ENCODE measurements around the gene PLCL2.

DNA sequence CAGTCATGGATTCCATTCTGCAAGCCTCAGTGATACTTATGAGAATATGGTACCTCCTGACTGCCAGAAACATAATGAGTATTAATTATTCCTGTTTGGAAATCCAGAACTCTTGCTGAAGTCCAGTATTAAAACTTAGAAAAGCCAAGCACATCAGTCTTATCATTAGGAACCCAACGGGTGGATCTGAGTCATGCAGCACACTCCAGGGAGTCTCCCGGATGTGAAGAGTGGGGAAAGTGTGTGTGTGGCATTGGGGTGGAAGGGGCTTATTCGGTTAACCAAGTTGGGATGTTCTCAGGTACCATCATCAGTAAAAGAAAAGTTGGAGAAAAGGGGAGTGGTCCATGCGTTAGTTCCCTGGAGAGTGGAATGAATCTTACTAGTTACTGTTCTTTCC, 181.1 kb downstream of the PLCL2 start:
- TF ChIP-seq TAF1 (IDR thresholded peaks at IDR 0.05; ENCODE audit: borderline replicate concordance, low read depth, low read length) (no peak), POLR2A (IDR thresholded peaks at IDR 0.05; ENCODE audit: low read depth, low read length) (no peak), POLR2AphosphoS5 (IDR thresholded peaks at IDR 0.05; ENCODE audit: low read depth, low read length) (no peak)
